Mucosa of descending colon (tissue), 3 donors: Measurements from ENCODE around the gene PTPRN2. TPM values are rescaled to one million over a fixed set of nuclear protein-coding genes. Genes with fewer than 3 reads are reported as not detected.

Source experiments
- ATAC-seq: fragments of 200-7000 bp; cut with Tn5 transposase; one replicate; pipeline ENCODE4 v1.9.1; 2020; ENCODE audit warnings: mild to moderate bottlenecking, moderate library complexity
- DNase-seq, 3 donors: peaks; one replicate each; pipeline ENCODE4 v3.0.0-alpha.2; 2020
- H3K36me3 ChIP-seq: fragments of 200-600 bp; one replicate; pipeline ENCODE4 v1.8.0; 2021; ENCODE audit warnings: low read depth, mild to moderate bottlenecking
- H3K4me1 ChIP-seq: fragments of 200-600 bp; one replicate; pipeline ENCODE4 v1.8.0; 2021; ENCODE audit warnings: low read depth, mild to moderate bottlenecking
- H3K4me3 ChIP-seq: fragments of 200-600 bp; one replicate; pipeline ENCODE4 v1.8.0; 2021; ENCODE audit warnings: mild to moderate bottlenecking
- H3K9me3 ChIP-seq: fragments of 200-600 bp; one replicate; pipeline ENCODE4 v1.8.0; 2021; ENCODE audit warnings: mild to moderate bottlenecking
- intact Hi-C, 2 donors: fragments of 100-400 bp; cut with DNase I in 1 of 2; cut with micrococcal nuclease in 1 of 2; formaldehyde crosslinking; loops; one replicate each; pipeline versions ENCODE4 v1.11.0 to v1.11.1; 2022; cut with DNase I, micrococcal nuclease
- total RNA-seq, 3 donors: library from RNA; stranded (reverse); fragmentation: NEBNext Ultra II Directional in 2 of 3; extraction: Animal tissue kit (Norgen Biotek cat#: 25700) in 2 of 3; gene quantifications; one replicate each; pipeline versions ENCODE4 v1.2.1 to v1.2.4, GENCODE V29; 2021 to 2023
- TF ChIP-seq, protein P1 (sequence below): fragments of 200-600 bp; IDR thresholded peaks from one replicate; pipeline ENCODE4 v1.8.0; 2022; ENCODE audit warnings: antibody characterized with exemption, mild to moderate bottlenecking
- donor health status: DM: no; HTN: no; CAD: no; lungs with moderate emphysema.
- donor health status: DM: no; HTN: no; CAD: no.
- donor health status: DM: no; HTN: yes; CAD: no.

The PTPRN2 gene
- total RNA-seq, 3 donors from 2014 or later, result 12.5 to 28.0 (median 26.2) TPM

DNA sequence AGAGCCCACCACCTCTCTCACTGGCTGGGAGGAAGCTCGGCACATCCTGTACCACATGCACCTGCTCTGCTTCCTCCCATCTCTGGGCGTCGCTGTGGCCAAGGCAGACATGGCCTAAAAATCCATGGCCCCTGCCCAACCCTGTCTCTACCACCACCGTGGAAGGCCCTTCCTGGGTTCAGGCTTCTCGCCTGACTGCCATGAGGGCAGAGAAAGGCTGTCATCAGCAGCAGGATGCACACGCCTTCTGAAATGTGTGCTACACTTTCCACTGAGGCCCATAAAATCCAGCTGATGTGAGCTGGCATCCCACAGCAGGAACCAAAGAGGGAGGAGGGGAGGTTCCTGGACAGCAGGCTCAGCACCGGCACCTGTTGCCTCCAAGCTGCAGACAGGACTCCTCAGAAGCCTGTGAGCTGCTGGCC is 93.4 kb downstream of the PTPRN2 start:
- Histone ChIP-seq H3K4me3 (no peak overlapping the region), H3K4me1 (peaks cover 4% of the 10 kb centered on the region), H3K36me3 (no peaks in the 10 kb centered on the region), H3K9me3 (no peaks in the 10 kb centered on the region)
- DNase-seq (no peak), ATAC-seq (peak; percentile 22)
- TF ChIP-seq, protein P1, sequence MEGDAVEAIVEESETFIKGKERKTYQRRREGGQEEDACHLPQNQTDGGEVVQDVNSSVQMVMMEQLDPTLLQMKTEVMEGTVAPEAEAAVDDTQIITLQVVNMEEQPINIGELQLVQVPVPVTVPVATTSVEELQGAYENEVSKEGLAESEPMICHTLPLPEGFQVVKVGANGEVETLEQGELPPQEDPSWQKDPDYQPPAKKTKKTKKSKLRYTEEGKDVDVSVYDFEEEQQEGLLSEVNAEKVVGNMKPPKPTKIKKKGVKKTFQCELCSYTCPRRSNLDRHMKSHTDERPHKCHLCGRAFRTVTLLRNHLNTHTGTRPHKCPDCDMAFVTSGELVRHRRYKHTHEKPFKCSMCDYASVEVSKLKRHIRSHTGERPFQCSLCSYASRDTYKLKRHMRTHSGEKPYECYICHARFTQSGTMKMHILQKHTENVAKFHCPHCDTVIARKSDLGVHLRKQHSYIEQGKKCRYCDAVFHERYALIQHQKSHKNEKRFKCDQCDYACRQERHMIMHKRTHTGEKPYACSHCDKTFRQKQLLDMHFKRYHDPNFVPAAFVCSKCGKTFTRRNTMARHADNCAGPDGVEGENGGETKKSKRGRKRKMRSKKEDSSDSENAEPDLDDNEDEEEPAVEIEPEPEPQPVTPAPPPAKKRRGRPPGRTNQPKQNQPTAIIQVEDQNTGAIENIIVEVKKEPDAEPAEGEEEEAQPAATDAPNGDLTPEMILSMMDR, result no peak
- intact Hi-C loops, result no loop called here

DNA sequence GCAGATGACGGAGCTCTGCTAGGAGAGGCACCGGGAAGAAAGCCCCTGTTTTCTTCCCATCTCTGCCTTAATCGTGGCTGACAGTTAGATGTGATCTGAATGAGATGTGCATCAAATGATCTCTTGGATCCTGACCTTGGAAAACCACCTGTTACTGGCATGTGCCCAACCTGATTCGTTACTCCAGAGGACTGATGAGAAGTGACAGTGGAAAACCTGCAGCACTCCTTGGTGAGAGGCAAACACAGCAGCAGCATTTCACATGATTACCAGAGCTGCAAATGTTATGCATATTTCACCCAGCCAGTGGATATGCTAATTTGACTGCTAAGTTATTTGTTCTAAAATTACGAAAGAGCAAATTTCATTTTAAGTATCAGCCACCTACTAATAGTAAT is 95.3 kb downstream of the PTPRN2 start:
- intact Hi-C loops, result no loop called here
- no peaks in the 10 kb centered on the region for H3K36me3 ChIP-seq
- no peak overlapping the region for H3K4me3 ChIP-seq
- TF ChIP-seq, protein P1, result no peak
- H3K9me3 ChIP-seq, result no peaks in the 10 kb centered on the region
- no peaks in the 10 kb centered on the region for H3K4me1 ChIP-seq
- no peak for ATAC-seq
- DNase-seq, result no peak

DNA sequence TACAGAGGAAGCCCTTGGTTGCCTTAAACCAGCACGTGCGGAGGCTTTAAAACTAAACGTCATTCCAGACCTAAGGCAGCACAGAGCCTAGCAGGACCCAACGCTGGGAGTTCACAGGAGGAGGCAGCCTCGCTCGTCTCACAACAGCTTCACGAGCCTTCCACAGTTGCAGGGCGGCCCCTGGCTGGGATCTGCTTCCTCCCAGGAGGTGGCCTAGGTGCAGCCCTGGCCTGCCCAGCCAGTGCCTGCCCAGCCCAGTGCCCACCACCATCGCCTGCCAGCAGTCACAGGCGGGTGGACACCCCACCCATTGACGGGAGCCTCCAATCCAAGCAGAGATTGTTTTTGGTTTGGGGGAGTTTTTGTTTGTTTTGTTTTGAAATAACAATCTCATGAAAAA is 96.5 kb downstream of the PTPRN2 start:
- TF ChIP-seq, protein P1, result no peak
- DNase-seq, result no peak
- no peaks in the 10 kb centered on the region for H3K36me3 ChIP-seq
- intact Hi-C loops, result no loop called here
- ATAC-seq, result no peak
- H3K4me3 ChIP-seq, result no peak overlapping the region
- H3K9me3 ChIP-seq, result no peaks in the 10 kb centered on the region
- H3K4me1 ChIP-seq, result no peaks in the 10 kb centered on the region

DNA sequence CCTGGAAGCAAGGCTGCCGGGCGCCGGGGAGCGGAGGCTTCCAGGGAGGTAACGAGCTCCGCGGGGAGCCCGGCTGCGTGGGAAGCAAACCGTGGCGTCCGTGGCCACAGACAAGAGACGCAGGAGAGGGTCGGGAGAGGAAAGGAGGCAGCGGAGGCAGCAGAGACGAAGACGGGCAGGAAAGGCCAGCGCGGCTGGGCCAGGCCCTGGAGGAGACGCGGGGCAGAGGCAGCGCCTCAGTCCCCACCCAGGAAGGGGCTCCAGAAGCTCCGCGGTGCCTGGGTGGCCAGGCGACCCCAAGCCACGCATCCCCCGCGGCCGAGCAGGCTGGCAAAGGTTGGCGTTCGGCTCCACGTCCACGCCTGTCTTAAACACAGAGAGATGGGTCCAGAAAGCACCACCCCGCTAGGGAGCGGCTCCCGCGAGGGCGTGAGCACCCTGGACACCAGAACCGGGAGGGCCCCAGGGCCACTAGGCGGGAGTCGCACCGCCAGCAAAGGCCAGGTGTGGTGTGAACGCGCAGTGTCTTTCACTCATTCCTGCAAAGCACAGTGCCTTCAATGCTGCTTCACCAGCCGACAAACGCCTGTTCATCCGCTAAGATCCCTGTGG is 97.3 kb downstream of the PTPRN2 start:
- intact Hi-C loops, result no loop called here
- Histone ChIP-seq H3K4me1 (no peaks in the 10 kb centered on the region), H3K36me3 (no peaks in the 10 kb centered on the region), H3K9me3 (no peaks in the 10 kb centered on the region), H3K4me3 (no peak overlapping the region)
- TF ChIP-seq, protein P1, result no peak
- no peak for ATAC-seq
- no peak for DNase-seq

DNA sequence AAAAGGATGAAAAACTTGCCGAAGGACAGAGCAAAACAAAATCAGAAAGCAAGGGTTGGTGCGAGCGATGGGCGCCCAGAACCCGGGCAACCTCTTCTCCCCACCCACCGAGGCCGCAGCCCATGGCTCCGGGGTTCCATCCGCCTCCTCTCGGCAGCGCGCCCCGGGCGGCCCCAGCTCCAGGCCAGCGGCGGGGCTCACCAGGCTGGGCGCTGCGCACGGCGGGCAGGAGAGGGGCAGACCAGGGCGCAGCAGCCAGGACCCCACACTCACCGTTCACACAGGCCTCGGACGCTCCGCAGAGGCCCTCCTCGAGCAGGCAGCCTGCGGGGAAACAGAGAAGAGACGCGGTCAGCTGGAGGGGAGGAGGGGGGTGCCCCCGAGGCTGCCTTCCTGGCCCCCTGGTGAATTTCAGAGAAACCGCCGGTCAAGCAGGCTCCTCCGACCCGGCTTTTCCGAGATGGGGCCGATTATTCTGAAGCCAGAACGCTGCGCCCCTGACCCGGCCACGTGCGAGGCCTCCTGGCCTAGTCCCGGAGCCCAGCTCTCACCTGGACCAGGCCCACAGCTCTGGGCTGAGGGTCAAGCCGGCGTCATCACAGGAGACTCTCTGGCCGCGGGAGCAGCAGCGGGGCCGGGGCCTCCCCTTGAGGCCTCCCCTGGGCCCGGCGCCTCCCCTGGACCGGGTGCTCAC is 98.0 kb downstream of the PTPRN2 start:
- TF ChIP-seq, protein P1, result no peak
- no peaks in the 10 kb centered on the region for H3K4me1 ChIP-seq
- ATAC-seq, result no peak
- DNase-seq, result no peak
- intact Hi-C loops, result no loop called here
- H3K4me3 ChIP-seq, result no peak overlapping the region
- H3K9me3 ChIP-seq, result no peaks in the 10 kb centered on the region
- H3K36me3 ChIP-seq, result no peaks in the 10 kb centered on the region
